Measurements from ENCODE around the gene SCAPER. TPM values are rescaled to one million over a fixed set of nuclear protein-coding genes. Genes with fewer than 3 reads are reported as not detected.

The SCAPER gene
- total RNA-seq, 1 experiment from 2014 or later = 21.5 TPM

DNA sequence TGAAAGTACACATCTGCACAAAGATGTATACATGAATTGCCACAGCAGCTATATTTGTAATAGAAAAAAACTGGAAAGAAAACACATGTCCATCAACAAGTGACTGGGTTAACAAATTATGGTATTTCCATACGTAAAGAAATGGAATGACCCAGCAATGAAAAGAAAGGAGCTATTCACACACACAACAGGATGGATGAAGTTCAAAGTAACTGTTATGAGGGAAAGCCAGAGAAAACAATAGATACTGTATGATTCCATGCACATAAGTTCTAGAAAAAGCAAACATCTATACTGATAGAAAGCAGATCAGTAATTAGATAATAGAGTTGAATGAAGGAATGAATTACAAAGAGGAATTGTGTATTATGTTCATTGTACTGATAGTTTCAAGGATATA lies 152.0 kb downstream of the SCAPER start:
- no peaks in the 10 kb centered on the region for H3K36me3 ChIP-seq (ENCODE audit: insufficient read depth, low read length, poor library complexity, severe bottlenecking)
- H3K9me3 ChIP-seq (ENCODE audit: low read depth, low read length, poor library complexity, severe bottlenecking) = no peaks in the 10 kb centered on the region
- H3K4me1 ChIP-seq (ENCODE audit: insufficient read depth, low read length, poor library complexity, severe bottlenecking) = no peaks in the 10 kb centered on the region
- intact Hi-C loops (cut with micrococcal nuclease; ENCODE audit: unreplicated experiment) = no loop called here
- ChIA-PET CTCF (no interaction called here), POLR2A (ENCODE audit: low non-redundant PET) (no interaction called here)
- no peak overlapping the region for H3K4me3 ChIP-seq (ENCODE audit: low read depth, low read length, poor library complexity, severe bottlenecking)
- BruUV-seq (replicated peaks) = no TSS peak
- H3K27ac ChIP-seq (ENCODE audit: low read depth, low read length, poor library complexity, severe bottlenecking) = no peak overlapping the region
- no peak for DNase-seq (ENCODE audit: low spot score)
- H3K27me3 ChIP-seq (replicated peaks; ENCODE audit: insufficient read depth, low read depth, low read length, poor library complexity) = no peaks in the 10 kb centered on the region
- TF ChIP-seq EZH2 (IDR thresholded peaks at IDR 0.05; ENCODE audit: borderline replicate concordance, low read depth, low read length, poor library complexity, severe bottlenecking) = no peak
- TF ChIP-seq CTCF (conservative IDR thresholded peaks at IDR 0.05; ENCODE audit: low read depth, low read length) = no peak

DNA sequence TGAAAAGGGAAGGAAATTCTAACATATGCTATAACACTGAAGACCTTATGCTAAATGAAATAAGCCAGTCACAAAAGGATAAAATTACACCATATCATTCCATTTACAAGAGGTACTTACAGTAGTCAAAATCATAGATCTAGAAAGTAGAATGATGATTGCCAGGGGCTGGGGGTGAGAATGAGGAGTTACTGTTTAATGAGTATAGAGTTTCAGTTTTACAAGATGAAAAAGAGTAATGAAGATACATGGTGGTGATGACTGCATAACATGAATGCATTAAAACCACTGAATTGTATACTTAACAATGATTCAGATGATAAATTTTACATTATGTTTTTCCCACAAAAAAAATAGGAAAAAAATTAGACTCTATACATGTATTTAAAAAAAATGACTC lies 152.6 kb downstream of the SCAPER start:
- ChIA-PET CTCF (no interaction called here), POLR2A (ENCODE audit: low non-redundant PET) (no interaction called here)
- Histone ChIP-seq H3K4me3 (ENCODE audit: low read depth, low read length, poor library complexity, severe bottlenecking) (no peak overlapping the region), H3K27ac (ENCODE audit: low read depth, low read length, poor library complexity, severe bottlenecking) (no peak overlapping the region), H3K4me1 (ENCODE audit: insufficient read depth, low read length, poor library complexity, severe bottlenecking) (no peaks in the 10 kb centered on the region), H3K36me3 (ENCODE audit: insufficient read depth, low read length, poor library complexity, severe bottlenecking) (no peaks in the 10 kb centered on the region), H3K27me3 (replicated peaks; ENCODE audit: insufficient read depth, low read depth, low read length, poor library complexity) (no peaks in the 10 kb centered on the region), H3K9me3 (ENCODE audit: low read depth, low read length, poor library complexity, severe bottlenecking) (no peaks in the 10 kb centered on the region)
- no peak for DNase-seq (ENCODE audit: low spot score)
- intact Hi-C loops (cut with micrococcal nuclease; ENCODE audit: unreplicated experiment) = no loop called here
- TF ChIP-seq CTCF (conservative IDR thresholded peaks at IDR 0.05; ENCODE audit: low read depth, low read length) (no peak), EZH2 (IDR thresholded peaks at IDR 0.05; ENCODE audit: borderline replicate concordance, low read depth, low read length, poor library complexity, severe bottlenecking) (no peak)
- BruUV-seq (replicated peaks) = no TSS peak

- no peak overlapping the region for H3K27ac ChIP-seq (ENCODE audit: low read depth, low read length, poor library complexity, severe bottlenecking)
- TF ChIP-seq EZH2 (IDR thresholded peaks at IDR 0.05; ENCODE audit: borderline replicate concordance, low read depth, low read length, poor library complexity, severe bottlenecking) = no peak
- TF ChIP-seq CTCF (conservative IDR thresholded peaks at IDR 0.05; ENCODE audit: low read depth, low read length) = no peak
- DNase-seq (ENCODE audit: low spot score) = no peak
- H3K4me1 ChIP-seq (ENCODE audit: insufficient read depth, low read length, poor library complexity, severe bottlenecking) = no peaks in the 10 kb centered on the region
- POLR2A ChIA-PET (ENCODE audit: low non-redundant PET) = no interaction called here
- no peaks in the 10 kb centered on the region for H3K27me3 ChIP-seq (replicated peaks; ENCODE audit: insufficient read depth, low read depth, low read length, poor library complexity)
- no TSS peak for BruUV-seq (replicated peaks)
- intact Hi-C loops (cut with micrococcal nuclease; ENCODE audit: unreplicated experiment) = no loop called here
- no peaks in the 10 kb centered on the region for H3K36me3 ChIP-seq (ENCODE audit: insufficient read depth, low read length, poor library complexity, severe bottlenecking)
- CTCF ChIA-PET = no interaction called here
- H3K9me3 ChIP-seq (ENCODE audit: low read depth, low read length, poor library complexity, severe bottlenecking) = no peaks in the 10 kb centered on the region
- H3K4me3 ChIP-seq (ENCODE audit: low read depth, low read length, poor library complexity, severe bottlenecking) = no peak overlapping the region
Observed at GRCh38 chr15:76737573-76737972, 167.6 kb downstream of the SCAPER start.
